ENCODE measurements around the gene RMRP.

Gene RMRP

DNA sequence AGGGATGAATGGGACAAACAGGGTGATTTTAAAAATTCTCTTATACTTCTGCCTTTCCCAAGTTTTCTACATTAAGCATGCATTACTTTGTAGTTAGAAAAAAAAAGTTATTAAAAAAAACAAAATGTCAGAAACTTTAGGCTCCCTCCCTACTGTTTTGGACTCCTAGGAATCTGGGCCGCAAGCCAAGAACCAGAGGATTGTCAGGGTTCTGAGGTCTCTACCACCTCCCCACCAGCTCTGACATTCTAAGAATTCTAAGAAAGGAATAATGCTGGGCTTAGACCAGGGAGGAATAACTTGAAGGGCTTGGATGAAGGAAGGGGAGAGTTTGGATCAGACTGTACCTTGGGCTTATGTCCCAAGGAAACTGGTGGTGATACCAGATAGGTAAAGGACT lies 8.2 kb upstream of the RMRP start:
- DNase-seq (ENCODE audit: low spot score) (no peak), FAIRE-seq (no peak)

DNA sequence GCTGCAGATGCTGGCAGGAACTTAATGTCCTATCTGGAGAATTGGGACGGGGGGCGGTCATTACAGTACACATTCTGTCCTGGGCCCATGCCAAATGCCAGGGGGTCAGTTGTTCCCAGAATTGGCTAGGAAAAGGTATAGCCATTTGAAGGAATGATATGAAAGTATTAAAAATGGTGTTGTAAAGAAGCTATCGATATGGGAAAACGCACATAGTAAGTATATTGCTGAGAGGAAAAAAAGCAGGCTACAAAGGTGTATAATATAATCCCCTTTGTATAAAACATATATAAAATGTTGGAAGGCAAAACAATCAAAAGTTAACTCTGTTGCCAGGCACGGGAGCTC lies 7.6 kb upstream of the RMRP start:
- DNase-seq (ENCODE audit: low spot score), result no peak
- FAIRE-seq, result peak; percentile 5

DNA sequence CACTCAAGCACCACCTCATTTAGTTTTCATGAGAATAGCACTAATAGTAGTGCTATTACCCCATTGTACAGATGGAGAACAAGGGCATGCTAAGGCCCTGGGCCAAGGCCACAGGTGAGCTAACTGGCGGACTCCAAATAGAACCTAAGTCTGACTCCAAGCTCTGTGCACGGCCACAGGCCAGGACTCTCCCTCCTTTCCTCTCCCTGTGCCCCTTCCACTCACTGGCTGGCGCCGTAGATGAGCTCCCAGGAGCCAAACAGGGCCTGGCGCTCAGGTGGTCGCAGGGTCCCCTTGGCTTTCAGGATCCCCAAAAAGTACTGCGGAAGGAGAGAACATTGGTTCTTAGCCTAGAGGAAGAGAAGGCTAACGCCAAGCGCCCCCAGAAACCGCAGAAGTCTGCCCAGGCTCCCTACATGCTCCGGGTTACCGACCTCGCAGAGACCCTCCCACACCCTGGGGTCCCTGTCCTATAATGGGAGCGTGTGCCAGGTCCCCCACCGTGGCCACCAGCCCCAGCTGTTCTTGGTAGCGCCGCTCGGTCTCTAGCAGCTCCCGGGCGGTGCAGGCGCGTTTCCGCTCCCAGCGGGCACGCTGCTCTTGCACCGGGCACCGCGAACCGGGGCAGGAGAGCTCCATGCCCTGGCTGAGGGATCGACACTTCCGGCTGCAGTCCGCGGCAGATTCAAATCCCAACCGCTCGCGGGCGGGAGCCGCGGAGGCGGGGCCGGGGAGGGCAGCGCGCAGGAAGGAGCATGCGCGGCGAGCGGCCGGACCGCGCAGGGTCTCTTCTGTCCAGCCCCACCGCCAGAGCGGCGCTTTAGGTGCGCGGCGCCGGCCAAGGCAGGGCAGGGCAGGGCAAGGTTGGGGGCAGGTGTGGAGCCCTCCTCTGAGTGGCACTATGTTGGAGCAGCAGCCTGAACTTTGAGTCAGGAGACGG lies 7.0 kb upstream of the RMRP start, which contains the start of gene ARHGEF39:
ARHGEF39 (minus strand) TSS at position 665 of the 940 bp plus-strand sequence; CDS start at position 639, 26 bp downstream.
- peak; percentile 83 for FAIRE-seq

DNA sequence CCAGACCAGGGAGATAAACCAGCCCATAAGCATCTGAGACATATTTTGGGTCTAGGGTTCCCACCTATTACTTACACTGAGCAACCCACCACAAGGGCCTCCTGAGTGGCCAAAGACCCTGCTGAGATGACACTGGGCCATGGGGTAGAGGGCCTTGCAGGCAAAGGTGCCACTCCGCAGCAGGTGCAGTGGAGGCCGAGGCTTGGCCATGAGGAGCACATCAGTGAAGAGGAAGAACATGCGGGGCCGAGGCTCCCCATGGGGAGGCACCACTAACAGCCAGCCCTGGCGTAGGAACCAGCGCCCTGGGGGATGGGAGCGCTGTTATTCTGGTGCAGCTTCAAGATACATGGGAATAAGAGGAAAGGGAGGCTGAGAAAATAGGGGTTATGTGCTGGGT lies 4.6 kb upstream of the RMRP start:
- FAIRE-seq, result no peak
- no peak for DNase-seq (ENCODE audit: low spot score)

More for the DNA sequence above, 7.0 kb upstream of the RMRP start, which contains the start of gene ARHGEF39:
- peak; percentile 97 for DNase-seq (ENCODE audit: low spot score)

DNA sequence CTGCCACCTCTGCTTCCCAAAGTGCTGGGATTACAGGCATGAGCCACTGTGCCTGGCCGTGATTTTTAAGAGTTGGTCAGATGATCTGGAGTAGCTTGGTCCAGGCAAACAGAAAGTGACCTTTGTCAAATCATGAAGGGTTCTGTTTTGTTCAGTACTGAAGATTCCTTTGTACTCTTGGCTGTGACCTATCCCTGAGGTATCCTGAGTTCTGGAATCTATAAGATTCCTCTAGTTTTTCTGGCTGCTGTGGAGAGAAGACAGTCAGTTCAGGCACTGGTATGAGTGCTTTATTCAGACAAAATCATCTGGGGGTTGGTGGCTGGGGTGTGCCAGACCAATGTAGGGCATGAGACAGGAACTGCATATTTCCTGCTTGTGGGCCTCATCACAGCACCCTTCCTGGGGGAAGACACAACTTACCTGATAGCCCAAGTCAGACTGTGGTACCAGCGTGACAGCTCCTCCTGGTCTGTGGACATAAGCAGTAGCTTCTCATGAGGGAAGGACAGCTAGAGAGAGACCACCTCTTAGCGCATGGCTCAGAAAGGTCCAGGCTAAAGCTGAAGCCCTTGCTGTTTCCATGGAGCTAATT lies 4.0 kb upstream of the RMRP start:
- no peak for FAIRE-seq

DNA sequence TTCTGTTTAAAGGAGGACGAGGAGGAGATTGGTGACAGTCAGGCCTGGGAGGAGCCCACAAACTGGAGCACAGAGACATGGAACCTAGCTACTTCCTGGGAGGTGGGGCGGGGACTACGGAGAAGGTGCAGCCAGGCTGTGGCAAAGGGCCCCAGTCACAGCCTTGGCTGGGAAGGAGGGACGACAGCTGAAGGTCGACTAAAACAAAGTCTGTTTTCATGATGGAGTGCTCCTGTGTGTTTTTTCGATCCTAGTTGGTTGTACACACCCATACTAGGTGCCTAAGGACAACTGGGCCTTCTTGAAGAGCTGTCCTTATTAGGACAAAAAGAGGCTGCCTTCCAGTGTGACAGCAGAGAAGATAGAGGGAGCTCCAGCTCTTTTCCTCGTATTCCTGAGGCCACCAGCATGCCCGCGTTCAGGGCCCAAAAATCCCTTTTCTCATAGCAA lies 3.2 kb upstream of the RMRP start:
- no peak for FAIRE-seq
- DNase-seq (ENCODE audit: low spot score), result no peak

More for the DNA sequence above, 4.0 kb upstream of the RMRP start:
- no peak for DNase-seq (ENCODE audit: low spot score)

DNA sequence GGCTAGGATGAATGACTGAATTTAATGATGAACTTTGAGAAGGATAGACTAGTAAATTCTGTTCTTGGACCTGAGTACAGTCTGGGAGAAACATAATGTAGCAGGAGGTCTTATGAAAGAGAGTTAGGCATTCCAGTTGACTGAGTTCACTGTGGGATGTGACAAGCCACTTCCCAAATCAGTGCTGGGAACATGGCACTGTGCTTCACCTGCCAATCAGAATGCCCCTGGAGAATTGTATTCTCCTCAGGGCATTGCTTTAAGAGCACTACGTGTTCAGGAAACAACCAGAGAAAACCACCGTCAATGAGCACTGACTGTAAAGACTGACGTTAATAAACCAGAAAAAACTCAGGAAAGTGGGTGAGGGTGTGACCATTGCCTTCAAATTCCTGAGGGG lies 1.5 kb upstream of the RMRP start:
- FAIRE-seq, result no peak

DNA sequence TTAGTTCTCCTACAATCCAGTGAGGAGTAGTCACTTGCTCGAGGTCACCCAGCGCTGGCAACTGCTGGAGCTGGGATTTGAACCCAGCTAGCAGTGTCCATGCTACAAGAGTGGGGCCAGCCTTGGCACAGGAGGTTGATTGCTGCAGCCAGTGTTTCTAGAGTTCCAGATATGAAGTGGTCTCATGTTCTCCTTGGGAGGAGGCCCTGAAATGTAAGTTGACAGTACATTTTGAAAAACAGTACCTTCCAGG lies 1.1 kb upstream of the RMRP start:
- FAIRE-seq, result no peak
- DNase-seq (ENCODE audit: low spot score), result no peak

More for the DNA sequence above, 1.5 kb upstream of the RMRP start:
- no peak for DNase-seq (ENCODE audit: low spot score)

DNA sequence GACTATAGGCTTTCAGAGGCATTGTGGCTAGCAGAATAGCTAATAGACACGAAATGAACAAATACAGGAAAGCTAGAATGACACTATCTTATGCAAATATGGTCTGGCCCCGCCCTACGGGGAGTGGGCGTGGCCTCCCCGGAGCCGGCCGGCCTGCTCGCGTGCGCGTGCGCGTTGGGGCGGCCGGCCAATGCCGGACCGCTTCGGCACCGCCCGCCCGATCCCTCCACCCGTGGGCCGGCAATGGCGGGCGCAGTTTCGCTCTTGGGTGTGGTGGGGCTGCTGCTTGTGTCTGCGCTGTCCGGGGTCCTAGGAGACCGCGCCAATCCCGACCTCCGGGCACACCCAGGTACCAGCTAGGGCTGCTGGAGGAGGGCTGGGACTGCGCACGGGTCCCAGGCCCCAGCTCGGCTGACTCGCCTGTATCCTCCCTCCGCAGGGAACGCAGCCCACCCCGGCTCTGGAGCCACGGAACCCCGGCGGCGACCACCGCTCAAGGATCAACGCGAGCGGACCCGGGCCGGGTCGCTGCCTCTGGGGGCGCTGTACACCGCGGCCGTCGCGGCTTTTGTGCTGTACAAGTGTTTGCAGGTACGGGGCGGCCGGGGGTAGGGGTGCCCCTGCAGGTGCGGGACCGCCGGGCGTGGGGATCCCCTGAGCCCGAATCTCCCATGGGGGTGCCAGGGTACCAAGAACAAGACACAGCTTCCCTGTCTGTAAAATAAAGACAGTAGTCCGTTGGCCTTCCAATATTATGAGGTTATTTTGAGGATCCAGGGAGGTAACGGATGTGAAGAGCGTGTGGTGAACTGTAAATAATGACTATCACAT lies 533 bp upstream of the RMRP start, which contains the start of gene CCDC107:
CCDC107 (plus strand) TSS at position 156 of the 831 bp plus-strand sequence; CDS start at position 244, 88 bp downstream.
- FAIRE-seq (peak; percentile 75), DNase-seq (ENCODE audit: low spot score) (peak; percentile 97)

DNA sequence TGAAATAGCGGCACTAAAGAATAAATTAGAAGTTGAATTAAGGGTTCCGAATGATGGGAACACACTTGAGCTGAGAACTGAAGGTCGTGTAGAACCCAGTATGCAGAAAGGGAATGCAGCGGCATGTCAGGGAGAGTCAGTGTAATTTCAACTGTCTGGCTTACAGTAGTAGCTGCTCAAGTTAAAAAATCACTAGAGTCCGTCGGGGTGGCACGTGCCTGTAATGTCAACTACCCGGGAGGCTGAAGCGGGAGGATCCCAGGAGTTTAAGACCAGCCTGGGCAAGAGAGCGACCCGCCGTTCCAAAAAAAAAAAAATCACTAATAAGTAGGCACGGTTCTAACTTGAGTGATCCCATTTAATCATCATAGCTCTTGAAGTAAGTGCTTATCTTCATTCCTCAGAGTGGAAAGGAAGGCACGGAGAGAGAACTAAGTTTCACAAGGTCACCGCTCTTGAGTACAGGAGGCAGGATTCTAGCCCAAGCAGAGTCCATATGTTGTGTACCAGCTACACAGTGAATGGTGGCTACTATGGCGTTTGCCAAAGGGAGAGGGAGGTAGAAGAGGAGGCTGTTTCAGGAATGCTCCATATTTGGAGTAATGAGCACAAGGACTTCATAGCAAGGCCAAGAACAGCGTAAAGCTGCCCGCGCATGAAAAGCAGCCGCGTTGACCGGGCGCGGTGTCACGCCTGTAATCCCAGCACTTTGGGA lies 831 bp downstream of the RMRP start:
- no peak for FAIRE-seq
- no peak for DNase-seq (ENCODE audit: low spot score)

DNA sequence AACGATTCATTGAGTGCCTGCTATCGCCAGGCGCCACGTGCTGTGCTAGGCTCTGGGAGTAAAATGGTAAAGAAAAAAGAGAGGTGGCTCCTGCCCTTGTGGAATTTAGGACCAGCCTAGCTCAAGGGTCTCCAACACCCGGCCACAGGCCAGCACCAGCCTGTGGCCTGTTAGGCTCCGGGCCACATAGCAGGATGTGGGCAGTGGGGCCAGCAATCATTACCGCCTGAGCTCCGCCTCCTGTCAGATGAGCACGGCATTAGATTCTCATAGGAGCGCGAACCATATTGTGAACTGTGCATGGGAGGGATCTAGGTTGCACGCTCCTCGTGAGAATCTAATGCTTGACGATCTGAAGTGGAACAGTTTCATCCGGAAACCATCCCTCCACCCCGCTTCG lies 1.5 kb downstream of the RMRP start:
- no peak for FAIRE-seq
- DNase-seq (ENCODE audit: low spot score), result no peak

DNA sequence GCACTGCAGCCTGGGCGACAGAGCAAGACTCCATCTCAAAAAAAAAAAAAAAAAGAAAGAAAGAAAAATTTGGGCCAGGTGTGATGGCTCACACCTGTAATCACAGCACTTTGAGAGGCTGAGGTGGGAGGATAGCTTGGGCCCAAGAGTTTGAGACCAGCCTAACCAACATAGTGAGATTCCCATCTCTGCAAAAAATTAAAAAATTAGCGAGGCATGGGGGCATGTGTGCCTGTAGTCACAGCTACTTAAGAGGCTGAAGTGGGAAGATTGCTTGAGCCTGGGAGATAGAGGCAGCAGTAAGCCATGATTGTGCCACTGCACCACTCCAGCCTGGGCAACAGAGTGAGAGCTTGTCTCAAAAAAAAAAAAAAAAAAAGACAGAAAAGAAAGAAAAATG lies 4.2 kb downstream of the RMRP start:
- no peak for DNase-seq (ENCODE audit: low spot score)
- FAIRE-seq, result no peak

DNA sequence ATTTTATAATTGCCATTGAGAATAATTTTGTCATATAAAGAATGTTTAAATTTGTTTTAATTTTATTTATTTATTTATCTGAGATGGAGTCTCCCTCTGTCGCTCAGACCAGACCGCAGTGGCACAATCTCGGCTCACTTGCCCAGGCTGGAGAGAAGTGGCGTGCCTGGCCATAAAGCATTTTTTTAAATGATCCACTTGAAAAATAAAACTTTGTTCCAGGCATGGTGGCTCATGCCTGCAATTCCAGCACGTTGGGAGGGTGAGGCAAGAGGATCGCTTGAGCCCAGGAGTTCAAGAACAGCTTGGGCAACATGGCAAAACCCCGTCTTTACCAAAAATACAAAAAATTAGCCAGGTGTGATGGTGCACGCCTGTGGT lies 5.0 kb downstream of the RMRP start:
- FAIRE-seq (no peak), DNase-seq (ENCODE audit: low spot score) (no peak)

DNA sequence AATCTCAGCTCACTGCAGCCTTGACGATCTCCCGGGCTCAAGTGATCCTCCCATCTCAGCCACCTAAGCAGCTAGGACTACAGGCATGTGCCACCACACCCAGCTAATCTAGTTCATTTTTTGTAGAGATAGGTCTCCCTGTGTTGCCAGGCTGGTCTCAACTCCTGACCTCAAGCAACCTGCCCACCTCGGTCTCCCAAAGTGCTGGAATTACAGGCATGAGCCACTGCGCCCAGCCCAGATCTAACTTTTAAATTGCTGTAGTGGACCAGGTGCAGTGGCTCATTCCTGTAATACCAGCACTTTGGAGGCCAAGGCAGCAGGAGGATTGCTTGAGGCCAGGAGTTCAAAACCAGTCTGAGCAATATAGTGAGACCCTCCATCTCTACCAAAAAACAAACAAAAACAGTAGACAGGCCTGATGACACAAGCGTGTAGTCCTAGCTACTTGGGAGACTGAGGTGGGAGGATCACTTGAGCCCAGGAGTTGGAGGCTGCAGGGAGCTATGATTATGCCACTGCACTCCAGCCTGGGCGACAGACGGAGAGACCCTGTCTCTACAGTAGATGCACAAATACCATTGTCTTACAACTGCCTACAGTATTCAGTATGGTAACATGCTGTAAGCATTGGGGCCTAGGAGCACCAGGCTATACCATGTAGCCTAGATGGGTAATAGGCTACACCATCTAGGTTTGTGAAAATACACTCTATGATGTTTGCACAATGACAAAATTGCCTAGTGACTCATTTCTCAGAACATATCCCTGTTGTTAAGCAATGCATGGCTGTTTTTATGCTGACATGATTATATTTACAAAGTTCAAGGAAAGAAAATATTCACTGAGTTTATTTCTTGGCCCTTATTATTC lies 5.6 kb downstream of the RMRP start:
- no peak for DNase-seq (ENCODE audit: low spot score)
- FAIRE-seq, result no peak

DNA sequence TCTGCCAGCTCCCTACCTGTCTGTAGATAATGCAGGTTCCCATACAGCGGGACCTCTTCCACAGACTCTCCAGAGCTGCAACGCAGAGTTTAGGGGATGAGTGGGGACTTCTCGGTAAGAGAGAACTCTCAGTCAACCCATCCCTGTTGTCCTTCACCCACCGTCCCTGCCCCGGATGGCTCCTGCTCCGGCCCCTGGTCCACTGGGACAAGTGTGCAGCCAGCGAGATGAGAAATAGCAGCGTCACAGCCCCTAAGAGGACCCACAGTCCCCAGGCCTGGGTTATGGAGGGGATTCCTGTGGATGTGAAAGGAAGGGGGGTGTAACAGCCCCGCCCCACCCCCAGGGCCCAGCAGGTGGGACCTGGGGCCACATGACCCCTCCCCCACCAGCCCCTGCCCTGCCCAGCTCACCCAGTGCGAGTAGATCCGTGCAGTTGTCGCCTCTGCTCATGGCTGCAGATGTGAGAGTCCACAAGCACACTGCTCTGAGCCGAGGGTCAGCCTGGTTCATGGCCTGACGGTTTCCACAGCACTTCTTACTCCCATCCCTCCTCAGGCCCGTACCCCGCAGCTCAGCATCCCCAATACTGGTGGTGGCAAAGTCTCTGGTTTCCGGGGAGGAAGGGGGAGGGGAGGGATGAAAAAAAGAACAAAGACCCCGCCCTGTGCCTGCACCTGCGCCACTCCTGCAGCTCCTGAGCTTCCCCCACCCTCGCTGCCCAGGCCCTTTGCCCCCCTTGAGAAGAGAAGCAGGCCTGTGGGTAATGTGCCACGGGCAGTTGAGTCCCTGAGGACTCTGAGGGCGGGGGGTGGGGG lies 7.3 kb downstream of the RMRP start, which contains the start of gene SIT1:
SIT1 (minus strand) TSS at position 591 of the 818 bp plus-strand sequence; CDS start at position 513, 78 bp downstream.
- FAIRE-seq (no peak), DNase-seq (ENCODE audit: low spot score) (no peak)

DNA sequence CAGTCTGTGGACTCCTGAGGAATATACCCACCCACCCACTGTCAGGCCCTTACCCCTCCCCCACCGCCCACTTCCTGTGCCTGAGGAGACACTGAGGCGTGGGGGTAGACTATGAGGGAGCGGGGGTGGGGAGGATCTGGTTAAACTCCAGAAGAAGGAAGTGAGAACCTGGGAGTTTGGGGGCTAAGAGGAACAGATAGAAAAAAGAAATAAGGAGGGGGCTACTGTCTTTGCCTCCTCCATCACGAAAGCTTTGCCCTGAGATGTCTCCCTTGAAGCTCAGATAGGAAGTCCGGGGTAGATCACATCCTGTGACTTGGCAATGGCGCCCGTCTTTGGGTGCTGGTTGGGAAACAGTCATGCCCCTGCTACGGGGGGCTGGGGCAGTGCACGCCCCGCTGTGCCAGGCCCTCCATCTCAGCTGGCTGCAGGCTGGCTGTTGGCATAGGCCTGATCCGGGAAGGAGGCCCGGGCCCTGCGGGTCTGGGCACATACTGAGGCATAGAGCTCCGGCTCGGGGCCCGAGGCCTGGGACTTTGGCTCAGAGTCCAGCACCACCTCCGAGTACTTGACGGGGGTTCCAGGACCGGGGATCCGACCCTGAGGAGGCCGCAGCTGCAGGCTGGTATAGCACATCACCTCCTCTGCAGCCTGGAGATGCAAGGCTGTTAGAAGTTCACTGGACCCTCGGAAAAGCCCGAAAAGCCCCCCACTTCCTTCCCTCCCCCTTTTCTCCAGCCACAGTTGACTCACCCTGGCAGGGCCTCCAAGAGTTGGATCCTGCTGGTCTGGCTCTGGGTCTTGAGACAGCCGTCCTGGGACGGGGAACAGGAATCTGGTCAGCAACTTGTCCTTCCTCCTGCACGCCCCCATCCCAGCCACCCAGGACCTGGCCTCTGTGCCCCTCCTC lies 8.1 kb downstream of the RMRP start:
- DNase-seq (ENCODE audit: low spot score), result no peak
- FAIRE-seq, result no peak

DNA sequence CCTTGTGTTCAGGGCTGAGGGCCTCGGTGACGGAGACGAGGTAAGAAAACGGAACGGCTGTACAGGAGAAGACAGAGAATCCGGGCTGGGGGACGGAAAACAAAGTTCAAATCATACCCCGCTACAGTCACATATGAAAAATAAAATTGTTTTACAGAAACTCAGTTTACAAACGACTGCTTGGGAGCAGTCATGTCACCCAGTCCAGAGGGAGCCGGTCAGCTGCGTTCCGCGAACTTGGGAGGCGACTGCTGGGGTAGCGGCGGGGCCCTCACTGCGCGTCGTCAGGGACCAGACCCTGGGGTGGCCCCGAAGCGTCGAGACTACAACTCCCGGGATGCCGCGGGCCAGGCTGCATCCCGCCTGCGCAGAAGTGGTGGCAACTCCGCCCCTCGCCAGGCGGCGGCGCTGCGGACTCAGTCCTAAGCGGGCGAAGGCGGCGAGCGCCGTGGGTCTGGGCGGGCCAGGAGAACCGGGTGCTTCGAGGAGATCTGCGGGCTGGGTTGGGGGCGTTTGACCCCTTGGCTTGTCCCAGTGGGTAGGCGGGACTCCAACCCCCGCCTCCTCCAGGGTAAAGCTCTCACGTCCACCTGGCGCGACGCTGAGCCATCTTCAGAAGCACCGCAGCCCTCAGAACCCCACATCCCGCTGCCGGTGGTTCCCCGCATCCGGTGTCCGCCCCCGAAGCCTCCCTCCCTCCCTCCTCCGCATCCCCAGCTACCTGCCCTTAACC lies 11.1 kb downstream of the RMRP start:
- FAIRE-seq, result peak; percentile 76

DNA sequence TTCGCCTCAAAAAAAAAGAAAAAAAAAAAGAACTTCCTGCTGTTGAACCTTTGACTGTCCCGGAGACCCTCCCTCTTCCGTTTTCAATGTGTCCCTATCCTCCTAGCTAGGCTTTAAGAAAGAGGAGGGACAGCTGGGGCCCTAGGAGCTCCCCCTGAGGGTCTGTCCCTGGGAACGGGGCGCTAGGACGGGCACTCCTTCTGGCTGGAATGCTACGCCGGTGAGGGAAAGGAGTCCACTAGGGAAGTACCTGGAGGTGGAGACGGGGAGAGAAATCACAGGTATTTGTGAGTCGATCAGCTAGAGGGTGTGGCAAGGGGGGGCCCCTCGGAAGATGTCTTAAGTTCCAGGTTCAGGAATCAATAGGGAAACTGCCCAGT lies 11.7 kb downstream of the RMRP start:
- peak; percentile 67 for DNase-seq (ENCODE audit: low spot score)
- no peak for FAIRE-seq

More for the DNA sequence above, 11.1 kb downstream of the RMRP start:
- DNase-seq (ENCODE audit: low spot score), result peak; percentile 97
